Neural cell (in vitro differentiated cells): Measurements from ENCODE around the gene VPS8. TPM values are rescaled to one million over a fixed set of nuclear protein-coding genes. Genes with fewer than 3 reads are reported as not detected.

Source experiments
- H2AFZ ChIP-seq: fragments of 200-600, 300-800 bp; sonication (generic), shearing (Covaris generic); 2 replicates; pipeline ENCODE4 v1.6.0; 2014; ENCODE audit warnings: low read depth, mild to moderate bottlenecking, antibody characterized with exemption, low read length, moderate library complexity
- H3F3A ChIP-seq: fragments of 200-600 bp; shearing (Covaris generic); 2 replicates; pipeline ENCODE4 v1.6.1; 2016; ENCODE audit warnings: mild to moderate bottlenecking, moderate library complexity, mixed read lengths, antibody characterized with exemption, low read length; ENCODE audit not compliant: insufficient read depth, poor library complexity, severe bottlenecking
- H3K27ac ChIP-seq: fragments of 200-600, 300-800 bp; sonication (generic), shearing (Covaris generic); 2 replicates; pipeline ENCODE4 v1.5.1; 2014; ENCODE audit warnings: mild to moderate bottlenecking, low read length, moderate library complexity
- H3K27me3 ChIP-seq: fragments of 300-800, 200-600 bp; sonication (generic), shearing (Covaris generic); 2 replicates; pipeline ENCODE4 v1.6.0; 2014; ENCODE audit warnings: mild to moderate bottlenecking, low read depth, low read length, moderate library complexity; ENCODE audit not compliant: insufficient read depth
- H3K36me3 ChIP-seq: fragments of 300-800, 200-600 bp; sonication (generic), shearing (Covaris generic); 2 replicates; pipeline ENCODE4 v1.5.1; 2014; ENCODE audit warnings: mild to moderate bottlenecking, antibody characterized with exemption, low read length, moderate library complexity; ENCODE audit not compliant: insufficient read depth
- H3K4me2 ChIP-seq: fragments of 300-800, 200-600 bp; sonication (generic), shearing (Covaris generic); 2 replicates; pipeline ENCODE4 v1.6.0; 2014; ENCODE audit warnings: mild to moderate bottlenecking, low read length
- H3K4me3 ChIP-seq: fragments of 300-800, 200-600 bp; sonication (generic), shearing (Covaris generic); 2 replicates; pipeline ENCODE4 v1.5.1; 2014; ENCODE audit warnings: mild to moderate bottlenecking, low read length, moderate library complexity
- H3K79me2 ChIP-seq: fragments of 200-600 bp; shearing (Covaris generic); replicated peaks from 2 replicates; pipeline ENCODE4 v1.6.0; 2014; ENCODE audit warnings: mild to moderate bottlenecking, low read length, moderate library complexity; ENCODE audit not compliant: insufficient read depth
- H3K9ac ChIP-seq: fragments of 300-800, 200-600 bp; sonication (generic), shearing (Covaris generic); 2 replicates; pipeline ENCODE4 v1.6.1; 2016; ENCODE audit warnings: mild to moderate bottlenecking, low read length, mixed read lengths
- H3K9me2 ChIP-seq: fragments of 200-600 bp; shearing (Covaris generic); 2 replicates; pipeline ENCODE4 v1.6.1; 2016; ENCODE audit warnings: mild to moderate bottlenecking, low read length, mixed read lengths; ENCODE audit not compliant: insufficient read depth
- H3K9me3 ChIP-seq: fragments of 200-600, 300-800 bp; sonication (generic), shearing (Covaris generic); 2 replicates; pipeline ENCODE4 v1.6.1; 2016; ENCODE audit warnings: mild to moderate bottlenecking, mixed run types, low read length, moderate library complexity, mixed read lengths
- H4K20me1 ChIP-seq: fragments of 200-600 bp; shearing (Covaris generic); 2 replicates; pipeline ENCODE4 v1.6.1; 2016; ENCODE audit warnings: mild to moderate bottlenecking, mixed run types; ENCODE audit not compliant: insufficient read depth
- EP300 ChIP-seq: fragments of 450-650 bp; conservative IDR thresholded peaks from 2 replicates; pipeline ENCODE4 v1.6.1; 2014; ENCODE audit warnings: antibody characterized with exemption, mild to moderate bottlenecking, moderate library complexity; ENCODE audit not compliant: poor library complexity, severe bottlenecking
- EZH2 ChIP-seq: fragments of 200-600, 300-800 bp; shearing (Covaris generic), sonication (generic); IDR thresholded peaks from 2 replicates; pipeline ENCODE4 v1.6.1; 2014; ENCODE audit warnings: antibody characterized with exemption, low read length, borderline replicate concordance, mild to moderate bottlenecking; ENCODE audit not compliant: insufficient read depth, poor library complexity, severe bottlenecking
- MXI1 ChIP-seq: fragments of 450-650 bp; conservative IDR thresholded peaks from 2 replicates; pipeline ENCODE4 v1.6.1; 2014; ENCODE audit warnings: antibody characterized with exemption, mild to moderate bottlenecking; ENCODE audit not compliant: poor library complexity, severe bottlenecking
- POLR2AphosphoS5 ChIP-seq: IDR thresholded peaks from 2 replicates; pipeline ENCODE4 v1.6.1; 2012
- RAD21 ChIP-seq: fragments of 450-650 bp; conservative IDR thresholded peaks from 2 replicates; pipeline ENCODE4 v1.6.1; 2014; ENCODE audit warnings: antibody characterized with exemption, mild to moderate bottlenecking, moderate library complexity
- REST ChIP-seq: IDR thresholded peaks from 2 replicates; pipeline ENCODE4 v1.6.1; 2012; ENCODE audit warnings: borderline replicate concordance
- SMC3 ChIP-seq: fragments of 450-650 bp; conservative IDR thresholded peaks from 2 replicates; pipeline ENCODE4 v1.6.1; 2014; ENCODE audit warnings: antibody characterized with exemption, mild to moderate bottlenecking, moderate library complexity; ENCODE audit not compliant: poor library complexity
- TAF1 ChIP-seq: IDR thresholded peaks from 2 replicates; pipeline ENCODE4 v1.6.1; 2012; ENCODE audit warnings: low read depth
- polyA plus RNA-seq: library from polyadenylated mRNA; depleted of rRNA; stranded (reverse); fragments of >200 nt; gene quantifications from 2 replicates; pipeline ENCODE4 v1.2.3, GENCODE V29; 2014
- TF ChIP-seq, protein P1 (sequence below): fragments of 450-650 bp; IDR thresholded peaks from 2 replicates; pipeline ENCODE4 v1.5.1; 2014; ENCODE audit warnings: antibody characterized with exemption, mild to moderate bottlenecking, moderate library complexity; ENCODE audit not compliant: poor library complexity, severe bottlenecking

VPS8 gene
- polyA plus RNA-seq, 1 donor from 2014 or later = 146 TPM

DNA sequence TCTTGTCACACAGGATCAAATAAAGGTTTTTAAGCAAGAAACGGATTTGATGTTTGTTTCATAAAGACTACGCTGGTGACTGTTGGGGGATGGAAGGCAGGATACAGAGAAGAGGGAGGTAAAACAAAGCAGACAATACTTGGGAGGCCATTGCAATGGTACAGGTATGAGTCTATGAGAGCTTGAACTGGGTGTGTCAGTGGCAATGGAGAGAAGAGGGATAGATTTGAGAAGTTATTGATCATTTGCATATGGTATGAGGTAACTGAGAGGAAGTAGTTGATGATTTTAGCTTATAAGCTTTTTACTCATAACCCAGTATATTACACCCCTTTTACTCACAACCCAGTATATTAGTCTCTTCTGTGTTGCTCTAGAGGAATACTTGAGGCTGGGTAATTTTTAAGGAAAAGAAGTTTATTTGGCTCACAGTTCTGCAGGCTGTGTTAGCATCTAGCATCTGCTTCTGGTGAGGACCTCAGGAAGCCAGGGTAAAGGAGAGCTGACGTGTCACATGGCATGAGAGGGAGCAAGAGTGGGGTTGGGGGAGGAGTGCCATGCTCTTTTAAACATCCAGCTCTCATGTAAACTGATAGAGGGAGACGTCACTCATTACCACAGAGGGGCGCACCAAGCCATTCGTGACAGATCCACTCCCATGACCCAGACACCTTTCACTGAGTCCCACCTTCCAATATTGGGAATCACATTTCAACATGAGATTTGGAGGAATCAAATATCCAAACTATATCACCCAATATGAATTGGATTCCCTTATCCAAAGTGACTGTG lies 153.9 kb downstream of the VPS8 start:
- H2AFZ ChIP-seq = no peak overlapping the region
- H3F3A ChIP-seq = no peaks in the 10 kb centered on the region
- no peaks in the 10 kb centered on the region for H4K20me1 ChIP-seq
- no peak overlapping the region for H3K9ac ChIP-seq
- TF ChIP-seq, protein P1, sequence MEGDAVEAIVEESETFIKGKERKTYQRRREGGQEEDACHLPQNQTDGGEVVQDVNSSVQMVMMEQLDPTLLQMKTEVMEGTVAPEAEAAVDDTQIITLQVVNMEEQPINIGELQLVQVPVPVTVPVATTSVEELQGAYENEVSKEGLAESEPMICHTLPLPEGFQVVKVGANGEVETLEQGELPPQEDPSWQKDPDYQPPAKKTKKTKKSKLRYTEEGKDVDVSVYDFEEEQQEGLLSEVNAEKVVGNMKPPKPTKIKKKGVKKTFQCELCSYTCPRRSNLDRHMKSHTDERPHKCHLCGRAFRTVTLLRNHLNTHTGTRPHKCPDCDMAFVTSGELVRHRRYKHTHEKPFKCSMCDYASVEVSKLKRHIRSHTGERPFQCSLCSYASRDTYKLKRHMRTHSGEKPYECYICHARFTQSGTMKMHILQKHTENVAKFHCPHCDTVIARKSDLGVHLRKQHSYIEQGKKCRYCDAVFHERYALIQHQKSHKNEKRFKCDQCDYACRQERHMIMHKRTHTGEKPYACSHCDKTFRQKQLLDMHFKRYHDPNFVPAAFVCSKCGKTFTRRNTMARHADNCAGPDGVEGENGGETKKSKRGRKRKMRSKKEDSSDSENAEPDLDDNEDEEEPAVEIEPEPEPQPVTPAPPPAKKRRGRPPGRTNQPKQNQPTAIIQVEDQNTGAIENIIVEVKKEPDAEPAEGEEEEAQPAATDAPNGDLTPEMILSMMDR = no peak
- TF ChIP-seq MXI1 (no peak), TAF1 (no peak), RAD21 (no peak), EZH2 (no peak)
- no peak overlapping the region for H3K27ac ChIP-seq
- no peaks in the 10 kb centered on the region for H3K9me3 ChIP-seq
- no peak overlapping the region for H3K4me3 ChIP-seq
- peaks cover 10% of the 10 kb centered on the region for H3K36me3 ChIP-seq
- H3K79me2 ChIP-seq = no peaks in the 10 kb centered on the region
- no peak overlapping the region for H3K4me2 ChIP-seq
- H3K27me3 ChIP-seq = no peaks in the 10 kb centered on the region
- no peaks in the 10 kb centered on the region for H3K9me2 ChIP-seq

- no peaks in the 10 kb centered on the region for H3K9me2 ChIP-seq
- H4K20me1 ChIP-seq = no peaks in the 10 kb centered on the region
- no peak overlapping the region for H3K4me3 ChIP-seq
- H2AFZ ChIP-seq = no peak overlapping the region
- H3F3A ChIP-seq = no peaks in the 10 kb centered on the region
- H3K9ac ChIP-seq = no peak overlapping the region
- no peaks in the 10 kb centered on the region for H3K79me2 ChIP-seq
- H3K27ac ChIP-seq = no peak overlapping the region
- H3K27me3 ChIP-seq = no peaks in the 10 kb centered on the region
- H3K9me3 ChIP-seq = no peaks in the 10 kb centered on the region
- no peak overlapping the region for H3K4me2 ChIP-seq
- TF ChIP-seq TAF1 (no peak), RAD21 (no peak), MXI1 (no peak), EZH2 (no peak), REST (no peak), SMC3 (no peak), POLR2AphosphoS5 (no peak), EP300 (no peak)
- TF ChIP-seq, protein P1 = no peak
- peaks cover 21% of the 10 kb centered on the region for H3K36me3 ChIP-seq
Measured at GRCh38 chr3:184968115-184968514, 156.1 kb downstream of the VPS8 start.
